ENCODE measurements around the gene SLC17A9. TPM values are rescaled to one million over a fixed set of nuclear protein-coding genes. Genes with fewer than 3 reads are reported as not detected.

Gene SLC17A9
- total and polyA plus RNA-seq, 2 donors (not counting 1 experiment from before 2014, with no cell fraction given): 33.0 to 141 TPM

- CTCF ChIA-PET: interaction anchor here (1.1 to 2.5 kb wide), 3 partner anchors 37 to 44 kb away, joined by 3 to 8 read pairs (median 3); no protein-coding TSS in a partner anchor
- Histone ChIP-seq H3K27ac (ENCODE audit: low read length in 2 of 2) (no peak overlapping the region), H3K4me1 (ENCODE audit: control insufficient read depth in 2 of 2, insufficient read depth in 2 of 2, low read length in 2 of 2) (peaks cover 8 to 9% of the 10 kb centered on the region in 2 donors), H3K9ac (ENCODE audit: low read length) (no peak overlapping the region), H3K27me3 (replicated peaks in 1 of 4; ENCODE audit: control extremely low read depth in 1 of 4, control insufficient read depth in 3 of 4, insufficient read depth in 4 of 4, low read length in 3 of 4) (peaks cover 0 to 62% (median 24%) of the 10 kb centered on the region in 4 experiments), H3K79me2 (ENCODE audit: control insufficient read depth, insufficient read depth, low read length) (no peaks in the 10 kb centered on the region), H3K4me2 (replicated peaks; ENCODE audit: low read depth, low read length, poor library complexity, severe bottlenecking) (no peak overlapping the region), H3K36me3 (replicated peaks in 1 of 2; ENCODE audit: control extremely low read depth in 1 of 2, control insufficient read depth in 1 of 2, extremely low read depth in 1 of 2, insufficient read depth in 2 of 2, low read length in 1 of 2) (no peaks in the 10 kb centered on the region), H4K20me1 (ENCODE audit: control insufficient read depth, insufficient read depth, low read length, poor library complexity, severe bottlenecking) (peaks cover under 1% of the 10 kb centered on the region), H3K9me3 (ENCODE audit: control extremely low read depth in 1 of 3, control insufficient read depth in 2 of 3, insufficient read depth in 1 of 3, low read length in 2 of 3) (peaks cover 0 to 45% (median 16%) of the 10 kb centered on the region in 3 donors), H3K4me3 (ENCODE audit: control extremely low read depth in 1 of 5, extremely low read depth in 1 of 5, insufficient read depth in 1 of 5, low read depth in 2 of 5, low read length in 4 of 5) (no peak overlapping the region), H2AFZ (ENCODE audit: insufficient read depth, low read depth, low read length, poor library complexity, severe bottlenecking) (no peak overlapping the region)
- peaks cover 7% of the 10 kb centered on the region for H3K4me1 Mint-ChIP-seq
- intact Hi-C loops (cut with micrococcal nuclease): no loop called here
- ATAC-seq (ENCODE audit: low read depth): no peak
- no peak overlapping the region for H3K27ac Mint-ChIP-seq
- POLR2A ChIA-PET: no interaction called here
- peaks cover 5% of the 10 kb centered on the region for H3K9me3 Mint-ChIP-seq (ENCODE audit: insufficient read depth)
- DNase-seq: no peak
- no peak overlapping the region for H3K4me3 Mint-ChIP-seq
- H3K27me3 Mint-ChIP-seq: peaks cover 59% of the 10 kb centered on the region
- 22% methylated on average over 11 of the region's 11 CpGs for WGBS (ENCODE audit: insufficient coverage)
- no peak for TF ChIP-seq CTCF (IDR thresholded peaks at IDR 0.05)
- TF ChIP-seq EZH2 (IDR thresholded peaks at IDR 0.05; ENCODE audit: borderline replicate concordance, insufficient read depth, low read depth, low read length, poor library complexity, severe bottlenecking): no peak
These were observed 62.2 kb downstream of the SLC17A9 start for GRCh38 chr20:63014710-63015109.

- peaks cover 0 to 45% (median 16%) of the 10 kb centered on the region in 3 donors for H3K9me3 ChIP-seq (ENCODE audit: control extremely low read depth in 1 of 3, control insufficient read depth in 2 of 3, insufficient read depth in 1 of 3, low read length in 2 of 3)
- ATAC-seq (ENCODE audit: low read depth) (no peak), DNase-seq (no peak)
- no peak overlapping the region for H3K27ac ChIP-seq (ENCODE audit: low read length in 2 of 2)
- POLR2A ChIA-PET: no interaction called here
- no peak overlapping the region for H3K4me3 Mint-ChIP-seq
- H3K27ac Mint-ChIP-seq: no peak overlapping the region
- H3K79me2 ChIP-seq (ENCODE audit: control insufficient read depth, insufficient read depth, low read length): no peaks in the 10 kb centered on the region
- H3K27me3 Mint-ChIP-seq: peaks cover 58% of the 10 kb centered on the region
- H3K4me2 ChIP-seq (replicated peaks; ENCODE audit: low read depth, low read length, poor library complexity, severe bottlenecking): no peak overlapping the region
- 63% methylated on average over 15 of the region's 15 CpGs for WGBS (ENCODE audit: insufficient coverage)
- TF ChIP-seq EZH2 (IDR thresholded peaks at IDR 0.05; ENCODE audit: borderline replicate concordance, insufficient read depth, low read depth, low read length, poor library complexity, severe bottlenecking): no peak
- no peak for TF ChIP-seq CTCF (IDR thresholded peaks at IDR 0.05)
- H3K4me1 Mint-ChIP-seq: peaks cover 4% of the 10 kb centered on the region
- CTCF ChIA-PET: interaction anchor here (1.3 to 2.5 kb wide), 2 partner anchors 43 to 44 kb away, joined by 3 to 8 read pairs; no protein-coding TSS in a partner anchor
- peaks cover 0 to 58% (median 21%) of the 10 kb centered on the region in 4 experiments for H3K27me3 ChIP-seq (replicated peaks in 1 of 4; ENCODE audit: control extremely low read depth in 1 of 4, control insufficient read depth in 3 of 4, insufficient read depth in 4 of 4, low read length in 3 of 4)
- H2AFZ ChIP-seq (ENCODE audit: insufficient read depth, low read depth, low read length, poor library complexity, severe bottlenecking): no peak overlapping the region
- peaks cover 5% of the 10 kb centered on the region for H3K9me3 Mint-ChIP-seq (ENCODE audit: insufficient read depth)
- no peak overlapping the region for H3K9ac ChIP-seq (ENCODE audit: low read length)
- H4K20me1 ChIP-seq (ENCODE audit: control insufficient read depth, insufficient read depth, low read length, poor library complexity, severe bottlenecking): no peaks in the 10 kb centered on the region
- intact Hi-C loops (cut with micrococcal nuclease): no loop called here
- H3K4me1 ChIP-seq (ENCODE audit: control insufficient read depth in 2 of 2, insufficient read depth in 2 of 2, low read length in 2 of 2): peaks cover 4% of the 10 kb centered on the region in 2 donors
- H3K36me3 ChIP-seq (replicated peaks in 1 of 2; ENCODE audit: control extremely low read depth in 1 of 2, control insufficient read depth in 1 of 2, extremely low read depth in 1 of 2, insufficient read depth in 2 of 2, low read length in 1 of 2): no peaks in the 10 kb centered on the region
- no peak overlapping the region for H3K4me3 ChIP-seq (ENCODE audit: control extremely low read depth in 1 of 5, extremely low read depth in 1 of 5, insufficient read depth in 1 of 5, low read depth in 2 of 5, low read length in 4 of 5)
These were observed 62.7 kb downstream of the SLC17A9 start for GRCh38 chr20:63015147-63015661.

Data from B cell (primary cell).